ENCODE measurements around the gene CDKN3.

DNA sequence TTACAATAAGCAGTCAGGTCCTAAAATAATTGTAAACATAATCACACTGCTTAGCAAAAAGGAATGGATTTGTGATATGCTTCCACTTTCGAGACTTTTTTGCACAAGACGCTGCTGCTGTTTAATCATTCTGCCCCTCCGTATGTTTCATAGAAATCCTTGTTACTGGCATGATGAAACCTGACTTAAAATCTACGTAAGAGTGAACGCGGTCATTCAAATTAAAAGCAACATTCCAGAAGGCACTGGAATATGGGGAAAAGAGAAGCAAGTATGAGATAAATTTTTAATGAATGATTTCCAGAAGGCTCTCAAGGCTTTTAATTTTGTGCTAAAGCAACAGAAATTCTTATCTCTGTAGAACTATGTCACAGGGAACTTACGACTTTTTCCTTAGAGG, 43.2 kb downstream of the CDKN3 start:
- TF ChIP-seq, protein P1, sequence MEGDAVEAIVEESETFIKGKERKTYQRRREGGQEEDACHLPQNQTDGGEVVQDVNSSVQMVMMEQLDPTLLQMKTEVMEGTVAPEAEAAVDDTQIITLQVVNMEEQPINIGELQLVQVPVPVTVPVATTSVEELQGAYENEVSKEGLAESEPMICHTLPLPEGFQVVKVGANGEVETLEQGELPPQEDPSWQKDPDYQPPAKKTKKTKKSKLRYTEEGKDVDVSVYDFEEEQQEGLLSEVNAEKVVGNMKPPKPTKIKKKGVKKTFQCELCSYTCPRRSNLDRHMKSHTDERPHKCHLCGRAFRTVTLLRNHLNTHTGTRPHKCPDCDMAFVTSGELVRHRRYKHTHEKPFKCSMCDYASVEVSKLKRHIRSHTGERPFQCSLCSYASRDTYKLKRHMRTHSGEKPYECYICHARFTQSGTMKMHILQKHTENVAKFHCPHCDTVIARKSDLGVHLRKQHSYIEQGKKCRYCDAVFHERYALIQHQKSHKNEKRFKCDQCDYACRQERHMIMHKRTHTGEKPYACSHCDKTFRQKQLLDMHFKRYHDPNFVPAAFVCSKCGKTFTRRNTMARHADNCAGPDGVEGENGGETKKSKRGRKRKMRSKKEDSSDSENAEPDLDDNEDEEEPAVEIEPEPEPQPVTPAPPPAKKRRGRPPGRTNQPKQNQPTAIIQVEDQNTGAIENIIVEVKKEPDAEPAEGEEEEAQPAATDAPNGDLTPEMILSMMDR (IDR thresholded peaks at IDR 0.05): no peak
- no peak for TF ChIP-seq POLR2A (IDR thresholded peaks at IDR 0.05)
- no peak for TF ChIP-seq POLR2AphosphoS5 (IDR thresholded peaks at IDR 0.05)
- no peak for TF ChIP-seq EP300 (IDR thresholded peaks at IDR 0.05)

All from stomach (tissue), 4 donors.